NCI-H2081 treated with DMSO at 0.1 percent for 48 hours (cell line): ENCODE measurements around the gene NUP214.
A peak's percentile ranks its signal among the peaks of the same experiment; 100 is the strongest.

Source experiments
- DNase-seq: peaks from one replicate; lab custom pipeline; 2025; lab: John Stamatoyannopoulos, UW

Gene NUP214

GRCh38 chr9:131277287-131277909 lies 152.0 kb downstream of the NUP214 start:
- DNase-seq = no peak

GRCh38 chr9:131277910-131278701 lies 152.7 kb downstream of the NUP214 start:
- peak; percentile 13 for DNase-seq

DNA sequence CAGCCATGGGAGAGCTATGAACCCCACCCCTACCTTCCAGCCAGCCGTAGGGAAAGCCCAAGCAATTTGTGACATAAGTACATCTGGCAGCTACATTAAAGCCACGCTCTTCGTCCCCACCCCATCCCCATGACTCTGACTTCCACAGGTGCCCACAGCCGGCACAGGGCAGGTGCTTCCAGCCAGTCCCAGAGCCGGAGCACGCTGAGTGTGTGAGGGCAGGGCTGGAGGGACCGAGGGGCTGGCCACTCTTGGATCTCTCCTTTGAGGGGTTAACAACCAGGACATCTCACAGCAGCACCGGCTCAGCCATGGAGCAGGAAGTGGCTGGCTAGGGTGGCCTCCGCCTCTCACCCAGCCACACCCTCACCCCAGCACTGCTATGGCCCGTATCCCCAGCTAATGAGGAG lies 153.3 kb downstream of the NUP214 start:
- no peak for DNase-seq

DNA sequence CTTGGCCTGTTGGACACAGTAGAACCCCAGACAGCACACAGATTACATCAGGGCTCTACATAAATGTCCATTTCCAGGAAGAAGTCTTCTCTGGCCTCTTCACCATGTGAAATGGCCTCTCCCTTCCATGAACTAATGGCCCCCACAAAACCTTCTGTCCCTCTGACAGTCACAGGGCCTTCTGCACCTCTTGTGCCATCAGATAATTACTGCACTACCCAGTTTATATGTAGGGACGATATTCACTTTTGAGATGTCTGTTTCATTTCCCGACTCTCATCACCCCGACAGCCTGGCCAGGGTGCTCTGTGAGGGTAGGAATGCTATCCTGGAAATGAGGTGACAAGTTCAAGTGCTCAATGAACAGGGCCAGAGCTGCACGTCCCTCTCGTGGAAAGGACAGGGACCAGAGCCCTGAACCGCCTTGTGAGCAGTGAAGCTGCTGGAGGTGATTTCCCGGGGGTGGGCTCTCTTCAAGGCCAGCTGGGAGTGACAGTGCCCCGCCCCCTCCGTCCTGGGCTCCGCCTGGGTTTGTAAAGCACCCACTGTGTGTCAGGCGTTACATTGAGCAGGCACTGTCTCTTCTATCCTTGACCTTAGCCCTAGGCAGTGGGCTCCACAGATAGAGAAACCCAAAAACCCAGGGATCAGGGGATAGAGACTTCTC lies 153.9 kb downstream of the NUP214 start:
- DNase-seq = no peak

DNA sequence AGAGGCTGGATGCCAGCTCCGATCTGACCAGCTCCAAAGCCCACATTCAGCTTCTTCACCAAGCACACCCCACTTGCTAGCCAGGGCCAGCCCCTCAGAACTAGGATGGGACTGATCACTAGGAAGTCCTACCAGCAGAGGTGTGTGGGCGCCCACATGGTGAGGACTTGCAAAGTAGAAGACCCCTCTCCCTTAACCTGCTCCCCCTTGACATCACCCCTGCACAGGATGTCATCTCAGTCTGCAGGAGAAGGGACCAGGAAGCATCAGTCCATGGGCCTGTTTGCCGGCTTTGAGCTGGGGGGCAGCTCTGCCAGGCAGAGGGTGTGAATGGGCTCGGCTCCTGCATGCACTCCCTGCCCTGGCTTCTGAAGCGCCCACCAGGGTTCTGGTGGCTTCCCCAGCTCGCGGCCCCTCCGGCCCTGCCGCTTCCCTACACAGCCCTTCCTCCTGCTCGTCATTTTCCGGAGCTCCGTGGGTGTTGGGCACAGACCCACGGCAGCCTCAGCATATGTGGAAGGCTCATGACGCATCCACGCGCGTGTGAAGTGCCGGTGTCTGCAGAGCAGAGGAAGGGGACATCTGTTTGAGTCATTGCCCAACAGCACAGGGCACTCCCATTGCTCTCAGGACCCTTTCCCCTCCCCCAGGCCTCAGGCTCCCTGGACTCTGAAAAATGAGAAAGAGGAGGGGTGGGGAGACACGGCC lies 154.6 kb downstream of the NUP214 start:
- DNase-seq = no peak

- DNase-seq = no peak
Observed at GRCh38 chr9:131280660-131281059, 155.3 kb downstream of the NUP214 start.

DNA sequence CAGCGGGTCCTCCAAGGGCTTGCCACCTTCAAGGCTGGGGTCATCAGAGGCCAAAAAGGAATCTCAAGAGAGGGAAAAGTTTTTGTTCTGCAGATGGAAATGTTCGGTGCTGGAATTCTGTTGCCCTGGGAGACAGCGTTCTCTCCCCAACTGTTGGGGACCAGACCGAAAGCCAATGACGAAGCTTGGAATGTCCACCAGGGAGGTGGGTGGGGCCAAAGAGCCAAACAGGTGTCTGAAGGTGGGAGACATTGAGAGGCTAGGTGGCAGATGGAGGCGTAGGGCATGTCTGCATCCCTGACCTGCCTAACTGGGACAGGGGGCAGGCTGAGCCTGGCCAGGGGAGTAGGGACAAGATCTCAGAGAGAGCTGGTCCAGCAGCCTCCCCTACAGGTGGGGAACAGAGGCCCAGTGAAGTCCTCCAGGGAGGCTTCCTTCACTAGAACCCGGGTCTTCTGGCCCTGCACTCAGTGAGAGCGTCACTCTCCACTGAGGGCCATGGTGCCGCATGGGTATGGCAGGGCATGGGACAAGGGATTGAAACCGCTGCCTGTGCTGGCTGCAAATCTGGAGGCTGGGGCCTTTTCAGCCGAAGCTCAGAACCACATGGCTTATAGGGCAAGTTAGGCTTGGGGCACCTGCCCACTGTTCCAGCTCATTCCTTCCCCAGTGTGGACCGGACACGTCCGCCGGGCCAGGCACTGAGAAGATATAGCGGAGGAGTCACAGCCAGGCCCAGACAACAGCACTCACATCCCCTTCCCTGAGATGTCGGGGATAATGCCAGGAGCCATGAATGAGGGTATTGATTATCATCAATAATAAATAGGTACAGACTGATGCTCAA lies 156.0 kb downstream of the NUP214 start:
- DNase-seq = no peak

GRCh38 chr9:131282175-131282574 lies 156.8 kb downstream of the NUP214 start:
- no peak for DNase-seq

- DNase-seq = no peak
Observed at GRCh38 chr9:131282688-131283422, 157.5 kb downstream of the NUP214 start.
